Adrenal gland (tissue), 12 donors: ENCODE measurements around the gene TMEM121. TPM values are rescaled to one million over a fixed set of nuclear protein-coding genes. Genes with fewer than 3 reads are reported as not detected.

Experiments
- DNase-seq, 7 donors: peaks; one replicate each; pipeline ENCODE4 v3.0.0-alpha.2; 2019 to 2020
- H3K27ac ChIP-seq, 5 donors: fragments of 200-600 bp; sonication (generic) in 4 of 5; 1 replicate in 3 of 5; 2 replicates in 2 of 5; pipeline versions ENCODE4 v1.5.1 to v1.8.0; 2016 to 2020; ENCODE audit warnings: mild to moderate bottlenecking in 1 of 5
- H3K27me3 ChIP-seq: fragments of 200-600 bp; 2 replicates; pipeline ENCODE4 v1.8.0; 2021
- H3K36me3 ChIP-seq, 2 donors: fragments of 200-600 bp; replicated peaks in 1 of 2; 1 replicate in 1 of 2; 2 replicates in 1 of 2; pipeline versions ENCODE4 v1.5.1 to v1.8.0; 2018 to 2022
- H3K4me1 ChIP-seq, 2 donors: fragments of 200-600 bp; replicated peaks in 1 of 2; 1 replicate in 1 of 2; 2 replicates in 1 of 2; pipeline versions ENCODE4 v1.5.1 to v1.8.0; 2018 to 2021
- H3K4me3 ChIP-seq, 4 donors: fragments of 200-600 bp; sonication (generic) in 3 of 4; one replicate each; pipeline ENCODE4 v1.5.1; 2016 to 2018
- H3K9me3 ChIP-seq, 3 donors: fragments of 200-600 bp; sonication (generic) in 1 of 3; replicated peaks in 1 of 3; 1 replicate in 2 of 3; 2 replicates in 1 of 3; pipeline versions ENCODE4 v1.5.1 to v1.8.0; 2016 to 2021
- CTCF ChIP-seq, 6 experiments: fragments of 450-650 bp in 4 of 6; fragments of 200-600 bp in 2 of 6; sonication (generic) in 1 of 6; IDR thresholded peaks; 1 replicate in 5 of 6; 2 replicates in 1 of 6; pipeline versions ENCODE4 v1.5.1 to v1.8.0; 2016 to 2021; ENCODE audit warnings: antibody characterized with exemption in 6 of 6, mild to moderate bottlenecking in 2 of 6, moderate library complexity in 1 of 6
- POLR2A ChIP-seq, 2 donors: fragments of 450-650 bp; IDR thresholded peaks; one replicate each; pipeline ENCODE4 v1.6.1; 2017; ENCODE audit warnings: antibody characterized with exemption in 2 of 2, mild to moderate bottlenecking in 2 of 2, moderate library complexity in 1 of 2
- WGBS, 4 donors: extraction: QIAGEN DNeasy Blood & Tissue Kit in 2 of 4; methylation state at CpG; one replicate each; pipeline versions ENCODE4 v1.1.5 to v1.1.7; 2013 to 2017; 5-methylcytosine and 5-hydroxymethylcytosine counted together
- intact Hi-C, 2 donors: fragments of 100-400 bp; cut with DNase I; formaldehyde crosslinking; loops; one replicate each; pipeline versions ENCODE4 v1.14.1 to v1.15.0; 2022 to 2023
- polyA plus RNA-seq, 3 donors: library from polyadenylated mRNA; stranded (reverse); fragments of 200-250 nt in 2 of 3; fragments of 350-450 nt in 1 of 3; fragmentation: Illumina TruSeq in 1 of 3; extraction: RNeasy Lipid Tissue Mini Kit (QIAGEN cat#74804) in 1 of 3; gene quantifications; one replicate each; pipeline ENCODE4 v1.2.3, GENCODE V29; 2013 to 2014
- total RNA-seq, 9 donors: library from RNA; depleted of rRNA in 4 of 9; stranded (reverse); fragments of >200 nt in 4 of 9; fragments of 120-200 nt in 1 of 9; fragmentation: NEBNext Ultra II Directional in 1 of 9; extraction: Animal tissue kit (Norgen Biotek cat#: 25700) in 1 of 9; gene quantifications; one replicate each; pipeline versions ENCODE4 v1.1.0 to v1.2.4, GENCODE V29; 2013 to 2023
- donor health status: healthy with polysubstance abuse.
- donor health status: Bipolar disorder and iron deficiency.
- donor health status: DM: yes; HTN: yes; CAD: no.
- donor health status: DM: no; HTN: no; CAD: no.
- donor health status: DM: no; HTN: no; CAD: no.
- donor health status: DM: yes; HTN: yes; CAD: no.

Gene TMEM121
- total and polyA plus RNA-seq, 12 donors = 0.78 to 12.1 (median 1.7) TPM; not detected in 1

DNA sequence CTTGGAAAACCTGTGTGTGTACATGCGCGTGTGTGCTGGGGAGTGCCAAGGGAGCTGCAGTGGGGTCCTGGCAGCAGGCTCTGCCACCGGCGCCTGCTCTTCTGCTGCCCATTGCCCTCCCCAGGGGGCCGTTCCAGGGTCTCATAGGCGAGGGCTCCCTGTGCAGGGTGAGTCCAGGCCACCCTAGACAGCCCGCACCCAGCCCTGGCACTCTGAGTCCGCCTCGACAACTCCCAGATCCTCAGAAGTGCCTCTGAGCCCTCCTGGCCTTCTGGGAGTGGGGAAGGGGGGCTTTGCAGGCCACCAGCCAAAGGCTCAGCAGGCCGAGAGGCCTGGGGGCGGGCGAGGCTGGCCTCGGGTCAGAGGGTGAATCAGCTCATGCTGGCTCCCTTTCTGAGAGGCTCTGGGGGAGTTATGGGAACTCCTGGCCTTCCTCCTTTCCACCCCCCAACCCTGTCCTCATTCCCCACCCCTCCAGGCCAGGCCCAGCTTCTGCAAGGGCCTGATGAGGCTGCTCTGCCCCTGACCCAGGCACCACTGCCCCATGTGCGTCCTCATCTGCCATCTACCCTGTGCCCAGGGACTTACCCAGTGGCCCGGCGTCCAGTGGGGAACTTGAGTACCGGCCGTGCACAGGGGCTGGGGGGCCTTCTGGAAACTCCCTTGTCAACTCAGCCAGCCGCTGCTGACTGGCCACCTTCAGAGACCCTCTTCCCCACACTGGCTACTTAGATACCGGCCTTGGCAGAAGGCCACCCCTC, 37.4 kb upstream of the TMEM121 start:
- TF ChIP-seq CTCF (IDR thresholded peaks at IDR 0.05) (no peak), POLR2A (IDR thresholded peaks at IDR 0.05) (no peak)
- 61 to 79% (median 70%) methylated on average over 9 to 20 of the region's 20 CpGs for WGBS, 4 donors
- H3K36me3 ChIP-seq = no peaks in the 10 kb centered on the region
- peaks cover 7 to 35% of the 10 kb centered on the region in 2 donors for H3K4me1 ChIP-seq
- H3K4me3 ChIP-seq = no peak overlapping the region
- no peaks in the 10 kb centered on the region for H3K9me3 ChIP-seq
- peaks cover 11% of the 10 kb centered on the region for H3K27me3 ChIP-seq
- intact Hi-C loops = loop anchor here (5.0 kb wide), 2 partner anchors 42 to 117 kb away; no protein-coding TSS in a partner anchor
- peak in 2 of 7 donors; percentile 25 to 34 for DNase-seq
- H3K27ac ChIP-seq = peak overlapping the region in 1 of 5 donors; percentile 12

DNA sequence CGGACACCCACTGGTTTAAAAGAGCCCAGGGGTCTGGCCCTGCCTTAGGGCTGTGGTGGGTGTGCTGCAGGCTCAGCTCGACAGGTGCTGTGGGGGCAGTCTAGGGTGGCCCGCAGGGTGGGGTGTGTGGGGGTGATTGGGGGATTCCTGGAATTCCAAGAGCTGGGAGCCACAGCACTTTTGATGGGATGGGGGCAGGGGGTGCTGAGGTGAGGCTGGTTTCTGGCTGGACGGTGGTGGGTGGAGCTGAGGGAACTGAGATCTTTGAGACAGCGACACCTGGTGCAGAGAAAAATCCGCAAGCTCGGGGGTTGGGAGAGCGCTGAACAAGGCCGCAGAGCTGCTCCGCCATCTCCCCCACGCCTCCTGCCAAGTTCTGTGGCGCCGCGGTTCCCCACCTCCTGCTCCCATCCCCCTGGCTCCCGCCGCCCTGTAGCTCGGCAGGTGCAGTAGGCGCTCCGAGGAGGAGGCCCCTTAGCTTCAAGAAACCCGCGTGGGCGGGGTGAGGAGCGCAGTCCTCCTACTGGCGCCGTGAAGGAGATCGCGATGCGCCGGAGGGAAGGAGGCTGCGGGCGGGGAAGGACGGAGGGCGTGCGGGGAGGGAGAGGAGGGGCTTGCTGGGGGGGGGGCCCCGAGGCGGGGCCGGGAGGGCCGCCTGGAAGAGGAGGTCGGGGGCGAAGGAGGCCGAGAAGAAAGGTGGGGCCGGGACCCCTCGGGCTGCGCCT, 36.7 kb upstream of the TMEM121 start:
- H3K27ac ChIP-seq = peak overlapping the region in 4 of 5 donors; percentile 82 to 91 (median 86)
- TF ChIP-seq CTCF (IDR thresholded peaks at IDR 0.05) = peak; percentile 38 to 66 (median 63)
- TF ChIP-seq POLR2A (IDR thresholded peaks at IDR 0.05) = peak in 1 of 2 donors; percentile 31
- peaks cover 11% of the 10 kb centered on the region for H3K27me3 ChIP-seq
- intact Hi-C loops = loop anchor here (5.0 kb wide), 2 partner anchors 42 to 117 kb away; no protein-coding TSS in a partner anchor
- WGBS, 4 donors = 1 to 4% (median 2%) methylated on average over 8 to 42 of the region's 44 CpGs
- peak; percentile 83 to 95 (median 86) for DNase-seq
- peaks cover 7 to 35% of the 10 kb centered on the region in 2 donors for H3K4me1 ChIP-seq
- H3K9me3 ChIP-seq = no peaks in the 10 kb centered on the region
- peak overlapping the region in 2 of 4 donors; percentile 17 to 77 for H3K4me3 ChIP-seq
- no peaks in the 10 kb centered on the region for H3K36me3 ChIP-seq

DNA sequence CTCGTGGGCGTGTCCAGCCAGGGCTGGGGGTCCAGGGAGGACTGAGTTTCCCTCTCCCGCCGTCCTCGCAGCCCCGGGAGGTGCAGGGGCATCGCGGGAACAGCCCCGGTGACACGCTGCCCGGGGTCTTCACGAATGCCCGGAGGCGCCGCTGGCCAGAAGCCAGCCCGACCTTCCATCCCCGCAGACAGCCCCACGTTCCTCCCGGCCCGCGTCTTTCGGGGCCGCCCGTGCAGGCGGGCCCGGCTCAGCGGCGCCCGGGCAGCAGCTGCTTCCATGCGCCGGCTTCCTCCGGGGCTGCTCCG, 36.2 kb upstream of the TMEM121 start:
- TF ChIP-seq CTCF (IDR thresholded peaks at IDR 0.05) = no peak
- Histone ChIP-seq H3K4me3 (peak overlapping the region in 3 of 4 donors; percentile 17 to 77 (median 32)), H3K4me1 (peaks cover 7 to 30% of the 10 kb centered on the region in 2 donors), H3K9me3 (no peaks in the 10 kb centered on the region), H3K27me3 (peaks cover 11% of the 10 kb centered on the region), H3K36me3 (no peaks in the 10 kb centered on the region), H3K27ac (peak overlapping the region in 4 of 5 donors; percentile 82 to 91 (median 86))
- intact Hi-C loops = no loop called here
- 0% methylated on average over 17 to 29 of the region's 33 CpGs; no CpG with 5 or more reads in 1 of the 4 donors for WGBS, 4 donors
- DNase-seq = peak in 4 of 7 donors; percentile 43 to 75 (median 60)
